SK-N-SH treated with all-trans-retinoic acid at 6 μM for 48 hours (cell line): ENCODE data around the gene TBC1D9.

Source experiments
- ARNTL ChIP-seq: fragments of 450-650 bp; formaldehyde crosslinking; IDR thresholded peaks from 2 replicates; pipeline ENCODE4 v1.5.0; 2020; ENCODE audit warnings: low read depth, mild to moderate bottlenecking, moderate library complexity, borderline replicate concordance
- BACH2 ChIP-seq: fragments of 250-450 bp; sonication (Bioruptor Pico); IDR thresholded peaks from 2 replicates; pipeline ENCODE4 v1.9.0; 2021; ENCODE audit warnings: mild to moderate bottlenecking, borderline replicate concordance
- CREB5 ChIP-seq: fragments of 250-450 bp; sonication (Bioruptor Pico); IDR thresholded peaks from 2 replicates; pipeline ENCODE4 v1.5.1; 2020; ENCODE audit warnings: low read depth, mild to moderate bottlenecking, moderate library complexity
- CSDC2 ChIP-seq: fragments of 250-450 bp; sonication (Bioruptor Pico); IDR thresholded peaks from 2 replicates; pipeline ENCODE4 v1.5.0; 2020; ENCODE audit warnings: mild to moderate bottlenecking, moderate library complexity
- ESRRG ChIP-seq: fragments of 250-450 bp; sonication (Bioruptor Pico); IDR thresholded peaks from 2 replicates; pipeline ENCODE4 v1.6.1; 2021; ENCODE audit warnings: mild to moderate bottlenecking
- ISL1 ChIP-seq: fragments of 250-450 bp; sonication (Bioruptor Pico); IDR thresholded peaks from 2 replicates; pipeline ENCODE4 v2.1.2; 2022; ENCODE audit warnings: mild to moderate bottlenecking, moderate library complexity
- PATZ1 ChIP-seq: fragments of 250-450 bp; sonication (Bioruptor Pico); IDR thresholded peaks from 2 replicates; pipeline ENCODE4 v1.8.0; 2020; ENCODE audit warnings: mild to moderate bottlenecking, moderate library complexity, borderline replicate concordance
- POU6F1 ChIP-seq: fragments of 250-450 bp; sonication (Bioruptor Pico); IDR thresholded peaks from 2 replicates; pipeline ENCODE4 v1.8.0; 2021; ENCODE audit warnings: low read depth, mild to moderate bottlenecking, moderate library complexity, borderline replicate concordance
- PPARA ChIP-seq: fragments of 250-450 bp; sonication (Bioruptor Pico); IDR thresholded peaks from 2 replicates; pipeline ENCODE4 v1.5.0; 2020; ENCODE audit warnings: mild to moderate bottlenecking, borderline replicate concordance
- RARB ChIP-seq: fragments of 250-450 bp; sonication (Bioruptor Pico); IDR thresholded peaks from 2 replicates; pipeline ENCODE4 v1.8.0; 2021; ENCODE audit warnings: mild to moderate bottlenecking, moderate library complexity
- TOX ChIP-seq: fragments of 250-450 bp; sonication (Bioruptor Pico); IDR thresholded peaks from 2 replicates; pipeline ENCODE4 v1.8.0; 2021; ENCODE audit warnings: mild to moderate bottlenecking, moderate library complexity, borderline replicate concordance
- TSHZ2 ChIP-seq: fragments of 250-450 bp; sonication (Bioruptor Pico); IDR thresholded peaks from 2 replicates; pipeline ENCODE4 v1.5.0; 2020; ENCODE audit warnings: mild to moderate bottlenecking, moderate library complexity
- ZFP3 ChIP-seq: fragments of 250-450 bp; sonication (Bioruptor Pico); IDR thresholded peaks from 2 replicates; pipeline ENCODE4 v1.5.0; 2020; ENCODE audit warnings: mild to moderate bottlenecking, moderate library complexity
- ZFP30 ChIP-seq: fragments of 450-650 bp; formaldehyde crosslinking; IDR thresholded peaks from 2 replicates; pipeline ENCODE4 v1.5.0; 2022; ENCODE audit warnings: mild to moderate bottlenecking, moderate library complexity

- TF ChIP-seq PATZ1 (no peak), ZFP30 (CRISPR knock-in tag) (no peak; the same call in 1 of the 2 replicates), PPARA (CRISPR knock-in tag) (no peak), POU6F1 (CRISPR knock-in tag) (no peak), RARB (CRISPR knock-in tag) (no peak), ISL1 (CRISPR knock-in tag) (peak; percentile 55), TOX (CRISPR knock-in tag) (no peak), ARNTL (CRISPR knock-in tag) (no peak), BACH2 (CRISPR knock-in tag) (no peak), TSHZ2 (CRISPR knock-in tag) (no peak), CREB5 (CRISPR knock-in tag) (peak; percentile 54; the same call in 1 of the 2 replicates), CSDC2 (CRISPR knock-in tag) (no peak), ZFP3 (no peak), ESRRG (CRISPR knock-in tag) (no peak)
Observed at GRCh38 chr4:140756319-140757231, at the start of gene TBC1D9.
